ENCODE results near the gene CLCN7. TPM values are rescaled to one million over a fixed set of nuclear protein-coding genes. Genes with fewer than 3 reads are reported as not detected.

The CLCN7 gene
- total and polyA plus RNA-seq, 2 donors (not counting 3 experiments of a cell fraction or from before 2014, with no cell fraction given): 59.8 to 94.9 TPM

DNA sequence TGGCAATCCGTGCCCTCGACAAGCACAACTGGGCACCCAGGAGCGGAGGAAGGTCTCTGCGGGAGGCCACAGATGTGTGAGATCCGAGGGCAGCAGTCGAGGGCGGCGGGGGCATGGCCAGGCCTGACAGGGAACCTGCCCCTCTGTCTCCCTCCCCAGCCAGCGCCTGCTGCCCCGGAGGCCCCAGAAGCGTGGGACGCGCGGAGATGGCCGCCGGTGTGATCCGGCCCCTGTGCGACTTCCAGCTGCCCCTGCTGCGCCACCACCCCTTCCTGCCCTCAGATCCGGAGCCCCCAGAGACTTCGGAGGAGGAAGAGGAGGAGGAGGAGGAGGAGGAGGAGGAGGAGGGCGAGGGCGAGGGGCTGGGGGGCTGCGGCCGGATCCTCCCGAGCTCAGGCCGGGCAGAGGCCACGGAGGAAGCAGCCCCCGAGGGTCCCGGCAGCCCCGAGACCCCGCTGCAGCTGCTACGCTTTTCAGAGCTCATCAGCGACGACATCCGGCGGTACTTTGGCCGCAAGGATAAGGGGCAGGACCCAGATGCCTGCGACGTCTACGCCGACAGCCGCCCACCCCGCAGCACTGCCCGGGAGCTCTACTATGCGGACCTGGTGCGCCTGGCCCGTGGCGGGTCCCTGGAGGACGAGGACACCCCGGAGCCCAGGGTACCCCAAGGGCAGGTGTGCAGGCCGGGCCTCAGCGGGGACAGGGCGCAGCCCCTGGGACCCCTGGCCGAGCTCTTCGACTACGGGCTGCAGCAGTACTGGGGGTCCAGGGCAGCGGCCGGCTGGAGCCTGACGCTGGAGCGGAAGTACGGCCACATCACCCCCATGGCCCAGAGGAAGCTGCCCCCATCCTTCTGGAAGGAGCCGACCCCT, 42.2 kb downstream of the CLCN7 start:
- dilution Hi-C loops (cut with MboI; ENCODE audit: extremely low pct_ligation_motif_present, low sequenced_read_pairs): no loop called here
- H3K27me3 ChIP-seq (ENCODE audit: control insufficient read depth in 2 of 2, insufficient read depth in 2 of 2, low read length in 2 of 2): no peaks in the 10 kb centered on the region
- no peak overlapping the region for H3K4me3 ChIP-seq (replicated peaks in 1 of 3; ENCODE audit: insufficient read depth in 1 of 3, low read depth in 1 of 3, low read length in 3 of 3)
- H4K20me1 ChIP-seq (replicated peaks; ENCODE audit: control insufficient read depth, extremely low read depth, insufficient read depth, low read length): no peaks in the 10 kb centered on the region
- no peaks in the 10 kb centered on the region for H3K9me1 ChIP-seq (replicated peaks; ENCODE audit: control insufficient read depth, extremely low read depth, insufficient read depth, low read length)
- H3K79me2 ChIP-seq (ENCODE audit: control insufficient read depth, insufficient read depth, low read length): no peaks in the 10 kb centered on the region
- no peaks in the 10 kb centered on the region for H3K36me3 ChIP-seq (ENCODE audit: control insufficient read depth in 2 of 2, extremely low read depth in 1 of 2, insufficient read depth in 2 of 2, low read length in 2 of 2)
- ChIA-PET POLR2A (no interaction called here), CTCF (no interaction called here)
- H3K4me2 ChIP-seq (ENCODE audit: insufficient read depth, low read length): no peak overlapping the region
- no peaks in the 10 kb centered on the region for H3K9me3 ChIP-seq (replicated peaks; ENCODE audit: control insufficient read depth, insufficient read depth, low read length)
- no TSS peak for BruUV-seq (replicated peaks)
- no peaks in the 10 kb centered on the region for H3K4me1 ChIP-seq (ENCODE audit: control insufficient read depth, extremely low read depth, insufficient read depth, low read length)
- no peak overlapping the region for H3K27ac ChIP-seq (ENCODE audit: insufficient read depth, low read depth, low read length)
- DNase-seq (ENCODE audit: low read depth, low spot score) (no peak), FAIRE-seq (no peak)
- H2AFZ ChIP-seq (ENCODE audit: low read depth, low read length): no peak overlapping the region
- intact Hi-C loops (cut with micrococcal nuclease): no loop called here
- H3K9ac ChIP-seq (replicated peaks; ENCODE audit: extremely low read depth, insufficient read depth, low read length): no peak overlapping the region
- no peak for TF ChIP-seq MYC (IDR thresholded peaks at IDR 0.05; ENCODE audit: low read depth, low read length)
- TF ChIP-seq POLR2AphosphoS5 (IDR thresholded peaks at IDR 0.05; ENCODE audit: insufficient read depth, low read depth, low read length): no peak
- TF ChIP-seq EZH2 (IDR thresholded peaks at IDR 0.05; ENCODE audit: borderline replicate concordance, low read depth, low read length, severe bottlenecking): no peak
- TF ChIP-seq, protein P1, sequence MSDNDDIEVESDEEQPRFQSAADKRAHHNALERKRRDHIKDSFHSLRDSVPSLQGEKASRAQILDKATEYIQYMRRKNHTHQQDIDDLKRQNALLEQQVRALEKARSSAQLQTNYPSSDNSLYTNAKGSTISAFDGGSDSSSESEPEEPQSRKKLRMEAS (IDR thresholded peaks at IDR 0.05; ENCODE audit: insufficient read depth, insufficient read length): no peak
- no peak for TF ChIP-seq FOS (IDR thresholded peaks at IDR 0.05; ENCODE audit: borderline replicate concordance, insufficient read depth, low read length)
- TF ChIP-seq POLR2A (IDR thresholded peaks at IDR 0.05; ENCODE audit: low read depth, low read length): no peak
- TF ChIP-seq JUN (IDR thresholded peaks at IDR 0.05; ENCODE audit: borderline replicate concordance, insufficient read depth, insufficient read length, low read depth): no peak
- no peak for TF ChIP-seq GATA2 (IDR thresholded peaks at IDR 0.05; ENCODE audit: insufficient read depth, insufficient read length, low read depth, low read length)
- TF ChIP-seq, protein P2, sequence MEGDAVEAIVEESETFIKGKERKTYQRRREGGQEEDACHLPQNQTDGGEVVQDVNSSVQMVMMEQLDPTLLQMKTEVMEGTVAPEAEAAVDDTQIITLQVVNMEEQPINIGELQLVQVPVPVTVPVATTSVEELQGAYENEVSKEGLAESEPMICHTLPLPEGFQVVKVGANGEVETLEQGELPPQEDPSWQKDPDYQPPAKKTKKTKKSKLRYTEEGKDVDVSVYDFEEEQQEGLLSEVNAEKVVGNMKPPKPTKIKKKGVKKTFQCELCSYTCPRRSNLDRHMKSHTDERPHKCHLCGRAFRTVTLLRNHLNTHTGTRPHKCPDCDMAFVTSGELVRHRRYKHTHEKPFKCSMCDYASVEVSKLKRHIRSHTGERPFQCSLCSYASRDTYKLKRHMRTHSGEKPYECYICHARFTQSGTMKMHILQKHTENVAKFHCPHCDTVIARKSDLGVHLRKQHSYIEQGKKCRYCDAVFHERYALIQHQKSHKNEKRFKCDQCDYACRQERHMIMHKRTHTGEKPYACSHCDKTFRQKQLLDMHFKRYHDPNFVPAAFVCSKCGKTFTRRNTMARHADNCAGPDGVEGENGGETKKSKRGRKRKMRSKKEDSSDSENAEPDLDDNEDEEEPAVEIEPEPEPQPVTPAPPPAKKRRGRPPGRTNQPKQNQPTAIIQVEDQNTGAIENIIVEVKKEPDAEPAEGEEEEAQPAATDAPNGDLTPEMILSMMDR (IDR thresholded peaks at IDR 0.05; ENCODE audit: extremely low read depth in 1 of 2, insufficient read depth in 1 of 2, low read depth in 1 of 2, low read length in 2 of 2): no peak
